Body of pancreas (tissue), 4 donors: ENCODE measurements around the gene TBC1D16. TPM values are rescaled to one million over a fixed set of nuclear protein-coding genes. Genes with fewer than 3 reads are reported as not detected.

Source experiments
- ATAC-seq: fragments of 150-250 bp; one replicate; pipeline ENCODE4 v1.9.1; 2016
- DNase-seq, 4 donors: peaks; one replicate each; pipeline ENCODE4 v3.0.0-alpha.2; 2019
- H3K27ac ChIP-seq, 4 donors: fragments of 200-600 bp; sonication (generic); 1 replicate in 3 of 4; 2 replicates in 1 of 4; pipeline versions ENCODE4 v1.5.1 to v1.6.1; 2016 to 2019; ENCODE audit warnings: mild to moderate bottlenecking in 1 of 4, mixed read lengths in 1 of 4, moderate library complexity in 1 of 4
- H3K27me3 ChIP-seq, 2 donors: fragments of 200-600 bp; sonication (generic); one replicate each; pipeline ENCODE4 v1.6.0; 2016; ENCODE audit warnings: mild to moderate bottlenecking in 1 of 2
- H3K36me3 ChIP-seq, 2 donors: fragments of 200-600 bp; sonication (generic); replicated peaks in 1 of 2; 2 replicates each; pipeline ENCODE4 v1.5.1; 2016; ENCODE audit warnings: low read depth in 2 of 2; ENCODE audit not compliant: insufficient read depth in 1 of 2
- H3K4me1 ChIP-seq: fragments of 200-600 bp; sonication (generic); one replicate; pipeline ENCODE4 v1.6.0; 2016
- H3K4me3 ChIP-seq, 2 donors: fragments of 200-600 bp; sonication (generic); 1 replicate in 1 of 2; 2 replicates in 1 of 2; pipeline ENCODE4 v1.5.1; 2016 to 2019
- H3K9me3 ChIP-seq, 3 donors: fragments of 200-600 bp; sonication (generic); 1 replicate in 2 of 3; 2 replicates in 1 of 3; pipeline ENCODE4 v1.5.1; 2016
- POLR2A ChIP-seq, 3 donors: fragments of 450-650 bp; IDR thresholded peaks; one replicate each; pipeline ENCODE4 v1.6.1; 2016; ENCODE audit warnings: antibody characterized with exemption in 3 of 3, mild to moderate bottlenecking in 2 of 3
- WGBS, 2 donors: methylation state at CpG; one replicate each; pipeline ENCODE4 v1.1.5; 2017; 5-methylcytosine and 5-hydroxymethylcytosine counted together
- intact Hi-C: fragments of 100-400 bp; cut with DNase I; formaldehyde crosslinking; loops from one replicate; pipeline ENCODE4 v1.15.1; 2023
- total RNA-seq, 2 donors: library from RNA; depleted of rRNA; stranded (reverse); fragments of >200 nt; gene quantifications; one replicate each; pipeline ENCODE4 v1.1.0, GENCODE V29; 2016
- TF ChIP-seq, protein P1 (sequence below), 7 experiments: fragments of 450-650 bp in 4 of 7; fragments of 200-600 bp in 3 of 7; sonication (generic) in 3 of 7; IDR thresholded peaks; one replicate each; pipeline ENCODE4 v1.5.1; 2016 to 2019; ENCODE audit warnings: antibody characterized with exemption in 7 of 7

The TBC1D16 gene
- total RNA-seq, 2 donors from 2014 or later: 21.0 to 37.2 TPM

DNA sequence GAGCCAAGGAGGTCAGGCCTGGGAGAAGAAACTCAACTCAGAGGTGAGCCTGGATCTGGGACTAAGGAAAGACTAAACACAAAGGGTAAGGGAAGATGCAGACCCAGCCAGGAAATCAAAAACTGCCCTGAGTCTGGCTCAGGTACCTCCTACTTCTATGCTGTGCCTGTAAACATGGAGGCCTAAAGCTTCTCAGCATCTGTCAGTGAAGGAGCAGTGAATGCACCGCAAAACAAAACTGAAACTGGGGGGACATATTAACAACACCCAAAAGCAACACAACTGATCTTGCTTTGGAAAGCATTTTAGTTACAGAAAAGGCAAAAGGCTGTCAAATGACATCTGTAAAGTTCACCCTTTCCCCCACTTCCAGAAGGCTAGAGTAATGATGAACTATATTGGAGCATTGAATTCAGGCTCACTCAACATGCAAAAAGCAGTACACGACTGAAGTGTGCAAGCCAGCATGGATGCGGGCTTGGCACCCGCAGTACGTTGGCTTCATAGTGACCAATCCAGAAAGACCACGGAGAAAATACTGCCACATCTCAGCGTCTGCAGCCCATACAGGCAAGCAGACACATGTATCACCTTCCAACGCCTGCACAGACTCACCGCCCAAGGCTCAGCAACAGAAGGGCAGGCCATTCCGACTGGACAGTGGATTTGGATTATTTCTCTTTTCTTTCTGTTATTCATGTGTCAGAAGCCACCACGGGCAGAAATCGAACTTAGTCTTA is 3.8 kb downstream of the TBC1D16 start:
- no peak for ATAC-seq
- no peak for DNase-seq
- Histone ChIP-seq H3K27ac (peak overlapping the region in 3 of 4 donors; percentile 92 to 95 (median 93)), H3K4me3 (no peak overlapping the region), H3K36me3 (no peaks in the 10 kb centered on the region), H3K27me3 (no peaks in the 10 kb centered on the region), H3K9me3 (no peaks in the 10 kb centered on the region), H3K4me1 (peaks cover 69% of the 10 kb centered on the region)
- intact Hi-C loops: no loop called here
- TF ChIP-seq, protein P1, sequence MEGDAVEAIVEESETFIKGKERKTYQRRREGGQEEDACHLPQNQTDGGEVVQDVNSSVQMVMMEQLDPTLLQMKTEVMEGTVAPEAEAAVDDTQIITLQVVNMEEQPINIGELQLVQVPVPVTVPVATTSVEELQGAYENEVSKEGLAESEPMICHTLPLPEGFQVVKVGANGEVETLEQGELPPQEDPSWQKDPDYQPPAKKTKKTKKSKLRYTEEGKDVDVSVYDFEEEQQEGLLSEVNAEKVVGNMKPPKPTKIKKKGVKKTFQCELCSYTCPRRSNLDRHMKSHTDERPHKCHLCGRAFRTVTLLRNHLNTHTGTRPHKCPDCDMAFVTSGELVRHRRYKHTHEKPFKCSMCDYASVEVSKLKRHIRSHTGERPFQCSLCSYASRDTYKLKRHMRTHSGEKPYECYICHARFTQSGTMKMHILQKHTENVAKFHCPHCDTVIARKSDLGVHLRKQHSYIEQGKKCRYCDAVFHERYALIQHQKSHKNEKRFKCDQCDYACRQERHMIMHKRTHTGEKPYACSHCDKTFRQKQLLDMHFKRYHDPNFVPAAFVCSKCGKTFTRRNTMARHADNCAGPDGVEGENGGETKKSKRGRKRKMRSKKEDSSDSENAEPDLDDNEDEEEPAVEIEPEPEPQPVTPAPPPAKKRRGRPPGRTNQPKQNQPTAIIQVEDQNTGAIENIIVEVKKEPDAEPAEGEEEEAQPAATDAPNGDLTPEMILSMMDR (IDR thresholded peaks at IDR 0.05): no peak
- WGBS, 2 donors: 89 to 92% methylated on average over 12 of the region's 12 CpGs

DNA sequence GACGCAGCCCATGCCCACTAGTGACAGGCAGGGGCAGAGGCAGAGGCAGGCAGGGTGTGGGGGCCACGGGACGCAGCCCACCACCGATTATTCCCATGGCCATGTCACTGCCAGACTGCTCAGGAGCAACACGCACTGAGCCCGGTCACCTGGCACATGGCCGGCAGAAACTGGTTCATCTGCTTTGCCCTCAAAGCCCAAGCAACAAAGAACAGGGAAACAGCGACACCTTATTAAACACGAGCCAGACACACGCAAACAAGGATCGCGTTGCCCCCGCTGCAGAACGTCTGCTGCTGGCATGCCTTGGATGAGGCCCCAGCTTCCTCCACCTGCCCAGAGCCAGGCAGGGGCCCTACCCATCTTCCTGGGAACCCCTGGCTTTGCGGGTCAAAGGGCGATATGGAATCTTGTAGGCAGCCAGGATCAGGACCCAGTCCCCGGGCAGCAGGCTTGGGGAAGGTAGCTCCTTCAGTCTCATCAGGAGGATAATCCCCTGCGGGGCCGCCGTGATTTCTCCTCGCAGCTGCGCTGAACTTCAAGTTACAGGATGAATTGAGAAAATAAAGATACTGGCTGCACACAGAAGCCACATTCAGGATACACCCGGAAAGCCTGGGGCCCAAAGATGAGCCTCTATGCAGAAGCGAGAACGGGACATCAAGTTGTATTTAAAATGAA is 4.8 kb downstream of the TBC1D16 start:
- intact Hi-C loops: no loop called here
- TF ChIP-seq POLR2A (IDR thresholded peaks at IDR 0.05): peak in 2 of 3 donors; percentile 63 to 74
- TF ChIP-seq, protein P1 (IDR thresholded peaks at IDR 0.05): peak in 5 of 7 experiments; percentile 12 to 70 (median 64)
- Histone ChIP-seq H3K4me1 (peaks cover 72% of the 10 kb centered on the region), H3K36me3 (no peaks in the 10 kb centered on the region), H3K27me3 (no peaks in the 10 kb centered on the region), H3K9me3 (no peaks in the 10 kb centered on the region), H3K27ac (peak overlapping the region; percentile 92 to 95 (median 93)), H3K4me3 (no peak overlapping the region)
- WGBS, 2 donors: 30 to 56% methylated on average over 6 to 25 of the region's 25 CpGs
- ATAC-seq: peak; percentile 73
- peak; percentile 95 to 98 (median 96) for DNase-seq

DNA sequence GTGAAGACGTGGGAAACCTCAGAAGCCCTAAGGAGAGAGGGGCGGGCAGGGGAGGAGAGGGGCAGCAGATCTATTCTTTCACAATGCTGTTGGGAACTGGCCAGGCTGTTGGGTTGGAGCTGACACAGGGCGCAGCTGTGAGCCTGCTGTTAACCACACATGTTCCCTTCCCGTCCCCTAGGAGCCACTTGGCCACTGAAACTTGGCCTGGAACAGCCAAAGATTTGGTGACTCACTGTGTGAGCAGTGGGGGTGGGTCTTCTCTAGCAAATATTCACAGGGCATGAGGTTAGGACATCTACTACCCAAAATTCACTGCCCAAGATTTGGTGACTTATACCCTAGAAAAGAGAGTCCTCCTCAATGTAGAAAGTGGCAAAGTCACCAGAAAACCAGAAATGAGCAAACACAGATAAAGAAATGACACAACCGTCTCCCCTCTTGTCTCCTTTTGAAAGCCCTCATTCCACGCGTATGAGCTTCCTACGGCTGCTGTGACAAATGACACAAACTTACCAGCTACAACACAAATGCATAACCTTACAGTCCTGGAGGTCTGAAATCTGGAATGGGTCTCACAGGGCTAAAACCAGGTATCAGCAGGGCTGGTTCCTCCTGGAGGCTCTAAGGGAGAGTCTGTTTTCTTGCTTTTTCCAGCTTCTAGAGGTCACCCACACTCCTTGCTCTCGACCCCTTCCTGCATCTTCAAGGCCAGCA is 6.3 kb downstream of the TBC1D16 start:
- WGBS, 2 donors: 26 to 27% methylated on average over 6 to 9 of the region's 9 CpGs
- TF ChIP-seq POLR2A (IDR thresholded peaks at IDR 0.05): no peak
- TF ChIP-seq, protein P1 (IDR thresholded peaks at IDR 0.05): peak in 3 of 7 experiments; percentile 15 to 43 (median 32)
- intact Hi-C loops: no loop called here
- H3K9me3 ChIP-seq: no peaks in the 10 kb centered on the region
- peak; percentile 94 to 97 (median 97) for DNase-seq
- H3K36me3 ChIP-seq: no peaks in the 10 kb centered on the region
- H3K4me1 ChIP-seq: peaks cover 77% of the 10 kb centered on the region
- peak; percentile 86 for ATAC-seq
- no peaks in the 10 kb centered on the region for H3K27me3 ChIP-seq
- no peak overlapping the region for H3K4me3 ChIP-seq
- peak overlapping the region; percentile 92 to 95 (median 93) for H3K27ac ChIP-seq

DNA sequence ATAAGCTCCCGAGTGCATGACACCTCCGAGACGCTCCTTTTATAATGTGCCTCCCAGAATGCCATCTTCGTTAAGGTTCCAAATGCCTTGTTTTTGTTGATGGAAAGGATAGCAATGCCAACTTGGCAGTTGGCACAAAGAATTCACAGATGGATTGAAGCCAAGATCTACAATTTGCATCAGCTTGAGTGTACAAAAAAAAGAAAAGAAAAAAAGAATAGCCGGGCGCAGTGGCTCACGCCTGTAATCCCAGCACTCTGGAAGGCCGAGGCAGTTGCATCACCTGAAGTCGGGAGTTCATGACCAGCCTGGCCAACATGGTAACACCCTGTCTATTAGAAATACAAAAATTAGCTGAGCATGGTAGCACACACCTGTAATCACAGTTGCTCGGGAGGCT is 7.6 kb downstream of the TBC1D16 start:
- ATAC-seq (peak; percentile 21), DNase-seq (peak; percentile 63 to 76 (median 68))
- intact Hi-C loops: no loop called here
- H3K27ac ChIP-seq: peak overlapping the region; percentile 27 to 95 (median 92)
- H3K9me3 ChIP-seq: no peaks in the 10 kb centered on the region
- H3K27me3 ChIP-seq: no peaks in the 10 kb centered on the region
- H3K4me3 ChIP-seq: no peak overlapping the region
- 27 to 31% methylated on average over 10 of the region's 10 CpGs for WGBS, 2 donors
- H3K4me1 ChIP-seq: peaks cover 77% of the 10 kb centered on the region
- no peaks in the 10 kb centered on the region for H3K36me3 ChIP-seq
- TF ChIP-seq POLR2A (IDR thresholded peaks at IDR 0.05): no peak
- TF ChIP-seq, protein P1 (IDR thresholded peaks at IDR 0.05): no peak
